Esophagus (tissue), 2 donors: Measurements from ENCODE around the gene ATP8A1. TPM values are rescaled to one million over a fixed set of nuclear protein-coding genes. Genes with fewer than 3 reads are reported as not detected.
"Not testable (repeated sequence)": the region's sequence is repeated elsewhere in the genome, so short reads cannot be mapped to it uniquely, and the experiment has no call there.

Experiments used
- H3K27ac ChIP-seq, 2 donors: one replicate each; pipeline ENCODE4 v1.5.1; 2013; ENCODE audit warnings: low read depth in 2 of 2, mild to moderate bottlenecking in 2 of 2, inconsistent platforms in 1 of 2, low read length in 1 of 2, moderate library complexity in 1 of 2
- H3K27me3 ChIP-seq, 2 donors: one replicate each; pipeline ENCODE4 v1.6.1; 2013; ENCODE audit warnings: low read length in 2 of 2, control low read depth in 1 of 2, mild to moderate bottlenecking in 1 of 2; ENCODE audit not compliant: insufficient read depth in 2 of 2, control insufficient read depth in 1 of 2
- H3K36me3 ChIP-seq, 2 donors: one replicate each; pipeline ENCODE4 v1.6.1; 2013; ENCODE audit warnings: low read length in 1 of 2; ENCODE audit not compliant: control insufficient read depth in 2 of 2, insufficient read depth in 2 of 2
- H3K4me1 ChIP-seq, 2 donors: one replicate each; pipeline ENCODE4 v1.6.1; 2013; ENCODE audit warnings: low read length in 1 of 2; ENCODE audit not compliant: control insufficient read depth in 2 of 2, insufficient read depth in 2 of 2
- H3K4me3 ChIP-seq, 2 donors: one replicate each; pipeline ENCODE4 v1.5.1; 2013; ENCODE audit warnings: low read length in 2 of 2, mild to moderate bottlenecking in 2 of 2, low read depth in 1 of 2, moderate library complexity in 1 of 2
- H3K9me3 ChIP-seq, 2 donors: one replicate each; pipeline ENCODE4 v1.6.1; 2013; ENCODE audit warnings: mild to moderate bottlenecking in 2 of 2, low read depth in 1 of 2, low read length in 1 of 2, moderate library complexity in 1 of 2; ENCODE audit not compliant: control insufficient read depth in 2 of 2, insufficient read depth in 1 of 2
- WGBS, 2 donors: extraction: QIAGEN DNeasy Blood & Tissue Kit; methylation state at CpG; one replicate each; pipeline ENCODE4 v1.1.7; 2013; 5-methylcytosine and 5-hydroxymethylcytosine counted together
- polyA plus RNA-seq, 2 donors: library from polyadenylated mRNA; stranded (reverse); fragments of 200-250 nt; gene quantifications; one replicate each; pipeline ENCODE4 v1.2.3, GENCODE V29; 2013
- donor health status: healthy with polysubstance abuse.
- donor health status: Bipolar disorder and iron deficiency.

The ATP8A1 gene
- polyA plus RNA-seq, 2 donors = 1.2 to 2.5 TPM

DNA sequence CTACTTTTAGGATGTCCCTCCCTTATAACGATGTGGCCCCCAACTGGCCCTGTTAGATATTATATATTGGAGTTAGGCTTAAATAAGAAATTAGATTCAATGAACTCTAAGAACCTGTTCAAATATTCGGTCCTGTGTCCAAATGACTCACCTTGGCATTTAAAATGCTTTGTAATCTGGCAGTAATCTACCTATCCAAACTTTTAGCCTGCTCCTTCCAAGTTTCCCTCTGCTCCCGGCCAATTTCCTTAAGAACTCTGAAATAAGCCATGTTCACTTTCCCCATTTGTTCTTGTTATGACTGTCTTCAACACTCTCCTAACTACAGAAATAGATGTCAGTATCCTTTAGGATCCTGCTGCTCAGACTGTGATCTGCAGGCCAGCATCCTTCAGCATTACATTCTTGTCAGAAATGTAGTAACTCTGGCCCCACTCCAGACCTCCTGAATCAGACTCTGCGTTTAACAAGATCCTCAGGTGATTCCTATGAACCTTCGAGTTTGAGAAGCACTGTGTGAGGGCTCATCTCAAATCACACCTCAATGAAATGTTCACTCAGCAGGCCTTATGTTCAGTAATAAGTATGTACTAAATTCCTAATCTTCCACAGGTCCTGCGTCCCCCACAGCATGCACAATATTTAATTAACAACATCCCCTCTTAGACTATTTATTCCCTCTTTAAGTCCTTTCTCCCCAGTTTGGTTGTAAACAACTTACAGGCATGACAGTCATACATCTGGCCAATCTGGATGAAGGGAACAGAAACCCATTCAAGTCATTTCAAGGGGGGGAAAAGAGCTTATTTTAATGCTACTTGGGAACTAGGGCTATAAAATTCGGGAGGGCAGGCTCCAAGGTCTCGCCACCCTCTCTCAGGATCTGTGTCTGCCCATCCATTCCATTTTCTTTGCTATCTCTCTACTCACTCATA is 3.0 kb downstream of the ATP8A1 start:
- 63 to 65% methylated on average over 8 of the region's 8 CpGs for WGBS, 2 donors

DNA sequence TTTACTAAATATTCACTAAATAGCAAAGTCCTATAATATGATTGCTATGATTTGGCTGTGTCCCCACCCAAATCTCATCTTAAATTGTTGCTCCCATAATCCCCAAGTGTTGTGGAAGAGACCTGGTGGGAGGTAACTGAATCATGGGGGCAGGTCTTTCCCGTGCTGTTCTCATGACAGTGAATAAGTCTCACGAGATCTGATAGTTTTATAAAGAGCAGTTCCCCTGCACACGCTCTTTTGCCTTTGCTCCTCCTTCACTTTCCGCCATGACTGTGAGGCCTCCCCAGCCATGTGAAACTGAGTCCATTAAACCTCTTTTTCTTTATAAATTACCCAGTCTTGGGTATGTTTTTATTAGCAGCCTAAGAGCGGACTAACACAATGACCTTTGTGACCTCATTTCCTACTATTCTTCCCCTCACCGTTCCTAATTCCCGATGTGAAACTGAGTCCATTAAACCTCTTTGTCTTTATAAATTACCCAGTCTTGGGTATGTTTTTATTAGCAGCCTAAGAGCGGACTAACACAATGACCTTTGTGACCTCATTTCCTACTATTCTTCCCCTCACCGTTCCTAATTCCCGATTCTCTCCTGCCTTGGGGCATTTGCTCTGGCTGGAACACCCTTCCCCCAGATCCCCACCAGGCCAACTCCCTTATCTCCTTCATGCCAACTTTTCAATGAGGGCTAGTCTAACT is 4.2 kb downstream of the ATP8A1 start:
- not testable (repeated sequence) for H3K27ac ChIP-seq, H3K4me1 ChIP-seq, H3K27me3 ChIP-seq, H3K4me3 ChIP-seq, H3K36me3 ChIP-seq, H3K9me3 ChIP-seq
- 79 to 81% methylated on average over 10 of the region's 10 CpGs for WGBS, 2 donors

More for the DNA sequence above, 3.0 kb downstream of the ATP8A1 start:
- H3K4me3 ChIP-seq = no peak overlapping the region
- no peaks in the 10 kb centered on the region for H3K27me3 ChIP-seq
- no peak overlapping the region for H3K27ac ChIP-seq
- no peaks in the 10 kb centered on the region for H3K9me3 ChIP-seq
- H3K36me3 ChIP-seq = no peaks in the 10 kb centered on the region
- H3K4me1 ChIP-seq = peaks cover 0 to 2% of the 10 kb centered on the region in 2 donors

DNA sequence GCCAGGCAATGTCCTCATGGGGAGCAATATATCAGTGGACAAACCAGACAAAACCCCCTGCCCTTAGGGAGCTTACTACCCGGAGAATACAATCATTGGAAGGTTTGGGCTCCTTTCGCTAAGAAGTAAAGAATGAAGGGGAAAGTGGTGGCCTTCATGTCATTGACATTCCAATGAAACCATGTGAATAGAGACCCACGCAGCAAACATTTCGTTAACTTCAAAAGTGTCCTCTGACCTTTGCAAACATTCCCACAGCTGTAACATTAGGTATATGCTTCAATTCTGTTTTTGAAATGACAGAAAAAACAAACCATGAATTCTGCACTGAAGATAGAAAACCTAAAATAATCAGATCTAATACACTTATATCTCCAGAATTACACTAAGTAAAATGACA is 7.0 kb downstream of the ATP8A1 start:
- Histone ChIP-seq H3K4me1 (peaks cover 0 to 2% of the 10 kb centered on the region in 2 donors), H3K27me3 (no peaks in the 10 kb centered on the region), H3K9me3 (no peaks in the 10 kb centered on the region), H3K4me3 (no peak overlapping the region), H3K27ac (no peak overlapping the region), H3K36me3 (no peaks in the 10 kb centered on the region)
- 78 to 81% methylated on average over 4 of the region's 4 CpGs for WGBS, 2 donors

DNA sequence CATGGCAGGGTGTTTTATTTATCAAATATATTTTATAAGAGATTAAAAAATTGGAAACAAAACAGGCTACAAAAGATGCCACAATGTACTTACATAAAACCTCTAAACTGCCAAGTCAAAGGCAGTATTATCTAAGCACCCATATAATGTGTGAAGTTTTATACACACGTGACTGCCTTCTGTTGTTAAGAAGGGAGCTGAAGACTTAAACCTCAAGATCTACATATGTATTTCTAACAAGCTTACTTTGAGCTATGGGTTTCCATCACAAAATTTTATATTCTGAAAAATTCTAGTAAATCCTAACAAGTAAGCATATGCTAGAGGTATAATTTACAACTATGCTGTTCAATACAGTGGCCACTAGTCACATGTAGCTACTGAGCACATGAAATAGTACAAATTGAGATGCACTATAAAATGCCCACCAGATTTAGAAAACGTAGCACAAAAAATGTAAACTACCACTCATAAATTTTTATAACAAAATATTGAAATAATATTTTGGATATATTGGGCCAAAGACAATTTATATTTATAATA is 9.8 kb downstream of the ATP8A1 start:
- Histone ChIP-seq H3K4me1 (no peaks in the 10 kb centered on the region), H3K27ac (no peak overlapping the region), H3K4me3 (no peak overlapping the region), H3K27me3 (no peaks in the 10 kb centered on the region), H3K36me3 (no peaks in the 10 kb centered on the region), H3K9me3 (no peaks in the 10 kb centered on the region)
- WGBS, 2 donors = 93 to 96% methylated on average over 2 of the region's 2 CpGs

DNA sequence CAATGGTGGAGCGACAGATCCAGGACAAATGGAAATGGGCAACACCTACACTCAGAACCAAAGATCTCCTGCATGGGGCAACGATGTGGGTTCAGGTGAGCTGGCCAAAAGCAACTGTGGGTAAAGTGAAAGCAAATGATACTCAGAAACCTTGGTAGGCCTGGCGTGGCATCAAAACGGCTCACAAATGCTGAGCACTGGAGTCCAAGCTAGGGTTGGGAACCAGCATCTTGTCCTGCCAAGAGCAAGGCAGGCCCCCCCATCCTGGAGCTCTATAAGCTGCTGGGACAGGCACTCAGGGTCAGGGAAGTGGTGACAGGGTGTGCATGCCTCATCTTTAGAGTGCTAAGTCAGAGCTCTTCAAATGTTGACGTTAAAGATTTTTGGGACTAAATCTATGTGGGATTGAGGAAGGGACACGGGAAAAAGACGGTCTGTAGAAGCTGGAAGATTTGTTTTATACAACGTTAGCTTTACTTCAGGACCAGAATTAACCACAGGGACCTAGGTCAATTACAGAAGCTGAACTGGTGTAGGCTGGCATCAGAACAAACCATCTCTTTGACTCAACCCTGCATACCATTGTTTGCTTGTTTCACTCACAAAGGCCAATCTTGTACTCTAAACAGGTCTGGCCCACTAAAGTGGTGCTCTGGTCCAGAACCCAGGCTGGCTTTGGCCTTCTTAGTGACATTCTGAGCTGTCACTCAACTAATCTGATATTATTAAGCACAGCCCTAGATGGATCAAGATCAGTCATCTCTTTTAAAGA is 10.7 kb downstream of the ATP8A1 start:
- Histone ChIP-seq H3K27me3 (no peaks in the 10 kb centered on the region), H3K9me3 (no peaks in the 10 kb centered on the region)
- 90 to 93% methylated on average over 8 of the region's 8 CpGs for WGBS, 2 donors

DNA sequence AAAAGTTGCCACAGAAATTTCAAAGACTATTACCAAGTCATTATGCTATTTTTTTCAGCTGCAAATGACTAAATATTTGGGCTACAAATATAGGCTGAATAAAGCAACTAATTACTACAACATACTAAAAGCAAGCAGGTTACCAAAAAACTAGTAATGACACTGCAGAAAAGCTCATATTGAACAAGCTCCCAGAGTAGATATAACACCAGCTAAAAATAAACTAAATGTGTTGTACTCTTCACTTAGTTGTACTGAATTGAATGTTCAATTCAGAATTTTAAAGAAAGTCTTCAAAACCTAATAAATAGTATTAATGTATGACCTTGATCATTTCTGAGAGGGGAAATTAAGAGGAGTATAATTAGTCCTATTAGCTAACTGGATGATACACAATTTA is 12.0 kb downstream of the ATP8A1 start:
- Histone ChIP-seq H3K27ac (no peak overlapping the region), H3K9me3 (no peaks in the 10 kb centered on the region), H3K4me1 (no peaks in the 10 kb centered on the region), H3K4me3 (no peak overlapping the region), H3K36me3 (no peaks in the 10 kb centered on the region), H3K27me3 (no peaks in the 10 kb centered on the region)

More for the DNA sequence above, 10.7 kb downstream of the ATP8A1 start:
- Histone ChIP-seq H3K4me3 (no peak overlapping the region), H3K27ac (no peak overlapping the region), H3K36me3 (no peaks in the 10 kb centered on the region), H3K4me1 (no peaks in the 10 kb centered on the region)

DNA sequence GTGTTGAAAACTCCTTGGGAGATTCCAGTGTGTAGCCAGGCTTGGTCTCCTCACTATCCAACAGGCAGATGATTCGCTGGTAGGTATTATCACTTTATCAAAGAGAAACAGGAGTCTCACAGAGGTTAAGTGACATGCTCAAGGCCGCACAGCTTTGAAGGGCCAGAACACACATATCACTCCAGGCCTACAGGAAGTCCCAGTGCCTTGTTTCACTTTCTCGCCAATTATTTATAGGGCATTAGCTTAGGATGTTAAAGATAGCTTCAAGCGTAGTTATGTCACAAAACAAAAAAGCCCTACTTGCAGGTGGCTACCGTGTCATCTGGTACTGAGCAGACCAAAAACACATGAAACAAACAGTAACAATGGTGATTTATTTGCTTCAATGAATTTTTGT is 13.2 kb downstream of the ATP8A1 start:
- Histone ChIP-seq H3K4me1 (no peaks in the 10 kb centered on the region), H3K27ac (no peak overlapping the region), H3K36me3 (no peaks in the 10 kb centered on the region), H3K9me3 (no peaks in the 10 kb centered on the region), H3K4me3 (no peak overlapping the region), H3K27me3 (no peaks in the 10 kb centered on the region)
- 84 to 86% methylated on average over 5 of the region's 5 CpGs for WGBS, 2 donors

DNA sequence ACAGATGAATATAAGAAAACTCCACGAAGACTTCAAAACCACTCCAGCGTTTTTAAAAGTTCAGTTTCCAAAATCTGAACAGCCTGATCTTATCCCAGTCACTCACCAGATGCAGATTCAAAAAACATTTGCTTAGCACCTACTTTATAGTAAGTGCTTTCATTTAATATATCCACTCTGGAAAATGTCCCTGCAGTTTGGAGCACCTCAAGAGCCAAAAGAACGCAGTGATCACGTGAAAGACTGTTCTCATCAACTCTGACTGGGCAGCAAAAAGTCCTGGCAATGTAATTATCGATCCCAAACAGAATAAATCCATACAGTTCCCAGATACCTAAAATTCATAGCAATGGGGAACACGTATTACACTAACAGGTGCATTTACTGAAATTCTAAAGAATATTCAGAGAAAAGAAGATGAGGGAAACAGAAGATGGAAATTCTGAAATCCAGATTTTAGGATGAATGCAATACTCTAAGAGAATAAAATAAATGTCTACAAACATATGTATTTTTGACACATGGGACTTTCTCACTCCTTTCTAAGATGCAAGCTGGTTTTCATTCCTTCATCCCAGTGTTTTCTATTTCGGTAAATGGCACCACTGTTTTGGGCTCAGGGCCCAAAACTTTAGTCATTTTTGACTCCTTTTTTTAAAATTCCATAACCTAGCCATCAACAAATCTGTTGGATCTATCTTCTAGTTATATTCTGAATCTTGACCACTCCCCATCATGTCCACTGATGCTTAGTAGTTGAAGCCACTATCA is 13.9 kb downstream of the ATP8A1 start:
- no peaks in the 10 kb centered on the region for H3K4me1 ChIP-seq
- WGBS, 2 donors = 91% methylated on average over 7 of the region's 7 CpGs
- no peaks in the 10 kb centered on the region for H3K27me3 ChIP-seq
- H3K9me3 ChIP-seq = no peaks in the 10 kb centered on the region
- H3K4me3 ChIP-seq = no peak overlapping the region
- no peak overlapping the region for H3K27ac ChIP-seq
- no peaks in the 10 kb centered on the region for H3K36me3 ChIP-seq
